WERI-Rb-1 (cell line): ENCODE results near the gene FUNDC1.
"Not testable (repeated sequence)": the region's sequence is repeated elsewhere in the genome, so short reads cannot be mapped to it uniquely, and the experiment has no call there.

Source experiments
- DNase-seq: peaks from one replicate; pipeline ENCODE4 v3.0.0-alpha.2; 2020
- H3K27ac ChIP-seq: fragments of 250-450 bp; sonication (Bioruptor Pico); 2 replicates; pipeline ENCODE4 v1.5.1; 2020; ENCODE audit warnings: mild to moderate bottlenecking, moderate library complexity
- H3K27me3 ChIP-seq: fragments of 250-450 bp; sonication (Bioruptor Pico); 2 replicates; pipeline ENCODE4 v1.5.1; 2021; ENCODE audit warnings: mild to moderate bottlenecking, low read depth, moderate library complexity; ENCODE audit not compliant: insufficient read depth, severe bottlenecking
- H3K36me3 ChIP-seq: fragments of 250-450 bp; sonication (Bioruptor Pico); 2 replicates; pipeline ENCODE4 v1.5.1; 2020; ENCODE audit warnings: mild to moderate bottlenecking, moderate library complexity
- H3K4me3 ChIP-seq: 2 replicates; pipeline ENCODE4 v1.5.1; 2011; ENCODE audit warnings: low read depth, mild to moderate bottlenecking, control low read depth, low read length
- H3K9me3 ChIP-seq: fragments of 250-450 bp; sonication (Bioruptor Pico); 2 replicates; pipeline ENCODE4 v1.5.1; 2021; ENCODE audit warnings: mild to moderate bottlenecking, moderate library complexity; ENCODE audit not compliant: severe bottlenecking
- CTCF ChIP-seq: IDR thresholded peaks from 2 replicates; pipeline ENCODE4 v1.5.1; 2011; ENCODE audit warnings: low read depth, mild to moderate bottlenecking, control low read depth, inconsistent platforms, low read length

Gene FUNDC1

DNA sequence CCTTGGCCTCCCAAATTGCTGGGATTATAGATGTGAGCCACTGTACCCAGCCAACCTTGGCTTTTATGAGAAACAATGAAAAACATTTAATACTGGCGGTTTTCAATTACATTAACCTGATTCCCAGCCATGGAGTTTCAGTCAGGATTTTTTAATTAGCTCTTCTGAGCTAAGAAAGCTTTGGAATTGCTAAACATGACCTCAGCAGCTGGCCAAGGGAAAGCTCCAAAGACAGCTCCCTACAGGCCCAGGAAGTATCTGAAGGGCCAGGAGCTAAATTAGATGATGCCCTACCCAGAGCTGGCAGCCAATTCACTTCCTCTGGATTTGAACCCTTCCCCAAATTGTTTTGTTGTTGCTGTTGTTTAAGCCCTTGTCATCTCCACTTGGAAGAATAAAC, 26.5 kb upstream of the FUNDC1 start:
- Histone ChIP-seq H3K27ac (no peak overlapping the region), H3K9me3 (peaks cover 2% of the 10 kb centered on the region), H3K27me3 (peaks cover 13% of the 10 kb centered on the region), H3K4me3 (no peak overlapping the region), H3K36me3 (no peaks in the 10 kb centered on the region)
- no peak for TF ChIP-seq CTCF
- no peak for DNase-seq

DNA sequence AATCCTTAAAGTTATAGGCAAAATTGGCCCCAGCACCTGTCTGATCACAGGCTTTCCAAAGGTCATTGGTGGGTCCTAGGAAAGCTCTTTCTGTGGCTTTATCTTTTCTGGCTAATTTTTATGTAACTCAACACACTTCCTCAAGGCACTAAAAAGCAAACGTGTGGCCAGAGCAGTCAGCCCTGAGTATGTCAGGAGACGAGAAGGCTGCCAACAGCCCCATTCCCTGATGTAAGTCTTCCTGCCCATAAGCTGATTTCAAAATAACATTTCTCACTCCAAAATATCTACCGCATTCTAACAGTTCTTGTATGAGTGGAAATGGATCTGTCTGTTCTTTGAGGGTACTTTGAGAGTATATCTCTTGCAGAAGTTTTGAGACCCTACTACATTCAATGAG, 25.5 kb upstream of the FUNDC1 start:
- Histone ChIP-seq H3K36me3 (no peaks in the 10 kb centered on the region), H3K27ac (no peak overlapping the region), H3K9me3 (peaks cover 2% of the 10 kb centered on the region), H3K27me3 (peaks cover 13% of the 10 kb centered on the region), H3K4me3 (no peak overlapping the region)
- no peak for DNase-seq
- no peak for TF ChIP-seq CTCF

DNA sequence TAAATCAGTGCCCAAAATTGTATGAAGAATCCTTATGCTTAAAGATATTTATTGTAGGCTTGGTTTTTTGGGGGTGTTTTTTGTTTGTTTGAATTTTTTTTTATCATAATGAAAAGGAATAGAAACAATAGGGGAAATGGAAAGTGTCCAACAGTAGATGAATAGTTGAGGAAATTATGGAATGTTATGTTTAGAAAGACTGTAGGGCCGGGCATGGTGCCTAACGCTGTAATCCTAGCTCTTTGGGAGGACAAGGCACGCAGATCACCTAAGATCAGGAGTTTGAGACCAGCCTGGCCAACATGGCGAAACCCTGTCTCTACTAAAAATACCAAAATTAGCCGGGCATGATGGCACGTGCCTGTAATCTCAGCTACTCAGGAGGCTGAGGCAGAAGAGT, 19.2 kb upstream of the FUNDC1 start:
- not testable (repeated sequence) for H3K27me3 ChIP-seq, H3K27ac ChIP-seq, H3K36me3 ChIP-seq, DNase-seq, H3K9me3 ChIP-seq, H3K4me3 ChIP-seq

DNA sequence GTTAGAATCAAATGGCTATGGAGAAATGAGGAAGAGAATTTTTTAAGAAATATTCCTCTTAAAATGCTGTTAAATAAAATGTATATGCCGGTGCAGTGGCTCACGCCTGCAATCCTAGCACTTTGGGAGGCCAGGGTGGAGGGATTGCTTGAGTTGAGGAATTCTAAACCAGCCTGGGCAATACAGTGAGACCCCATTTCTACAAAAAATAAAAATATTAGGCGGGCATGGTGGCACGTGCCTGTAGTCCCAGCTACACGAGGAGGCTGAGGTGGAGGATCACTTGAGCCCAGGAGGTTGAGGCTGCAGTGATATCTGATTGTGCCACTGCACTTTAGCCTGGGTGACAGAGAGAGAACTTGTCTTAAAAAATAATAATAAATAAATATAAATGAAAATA, 7.9 kb upstream of the FUNDC1 start:
- H3K4me3 ChIP-seq, result no peak overlapping the region
- H3K27ac ChIP-seq, result no peak overlapping the region
- TF ChIP-seq CTCF, result no peak
- DNase-seq, result no peak
- H3K36me3 ChIP-seq, result no peaks in the 10 kb centered on the region
- peaks cover 9% of the 10 kb centered on the region for H3K27me3 ChIP-seq
- H3K9me3 ChIP-seq, result no peaks in the 10 kb centered on the region

DNA sequence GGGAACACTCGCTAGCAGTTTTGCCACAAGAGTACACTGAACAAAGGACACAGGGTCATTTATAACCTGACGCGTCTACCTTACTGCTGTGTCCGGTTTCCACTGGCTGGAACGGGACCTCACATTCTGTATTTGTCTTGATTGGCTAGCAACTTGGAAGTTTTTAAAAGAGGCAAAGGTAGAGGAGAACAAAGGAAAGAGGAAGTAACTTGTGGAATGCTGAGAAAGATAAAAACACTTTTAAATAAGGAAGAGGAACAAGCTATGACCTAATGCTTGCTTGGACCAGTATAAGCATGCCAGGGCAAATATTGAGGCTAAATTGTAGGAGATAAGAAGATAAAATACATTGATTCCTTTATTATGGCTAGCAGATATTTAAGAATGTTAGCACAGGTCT, 2.8 kb upstream of the FUNDC1 start:
- DNase-seq, H3K27ac ChIP-seq, H3K4me3 ChIP-seq, H3K27me3 ChIP-seq, H3K36me3 ChIP-seq, H3K9me3 ChIP-seq: not testable (repeated sequence)

DNA sequence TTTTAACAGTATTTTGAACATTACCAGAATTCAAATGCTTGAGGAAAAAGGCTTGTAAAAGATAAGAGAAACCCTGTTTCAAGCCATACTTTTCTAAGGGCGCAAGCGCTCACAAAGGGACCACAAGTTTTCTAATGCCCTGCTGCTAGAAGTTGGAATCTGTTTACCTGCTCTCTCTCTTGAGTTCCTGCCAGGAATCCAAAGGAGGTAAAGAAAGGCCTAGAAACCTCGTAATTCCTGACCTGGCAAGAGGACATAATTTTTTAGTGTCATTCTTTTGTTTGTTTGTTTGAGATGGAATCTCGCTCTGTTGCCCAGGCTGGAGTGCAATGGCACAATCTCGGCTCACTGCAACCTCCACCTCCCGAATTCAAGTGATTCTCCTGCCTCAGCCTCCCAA, 1.4 kb upstream of the FUNDC1 start:
- Histone ChIP-seq H3K4me3 (no peak overlapping the region), H3K27ac (no peak overlapping the region), H3K9me3 (no peaks in the 10 kb centered on the region), H3K27me3 (peaks cover 5% of the 10 kb centered on the region), H3K36me3 (no peaks in the 10 kb centered on the region)
- DNase-seq, result no peak
- TF ChIP-seq CTCF, result no peak

DNA sequence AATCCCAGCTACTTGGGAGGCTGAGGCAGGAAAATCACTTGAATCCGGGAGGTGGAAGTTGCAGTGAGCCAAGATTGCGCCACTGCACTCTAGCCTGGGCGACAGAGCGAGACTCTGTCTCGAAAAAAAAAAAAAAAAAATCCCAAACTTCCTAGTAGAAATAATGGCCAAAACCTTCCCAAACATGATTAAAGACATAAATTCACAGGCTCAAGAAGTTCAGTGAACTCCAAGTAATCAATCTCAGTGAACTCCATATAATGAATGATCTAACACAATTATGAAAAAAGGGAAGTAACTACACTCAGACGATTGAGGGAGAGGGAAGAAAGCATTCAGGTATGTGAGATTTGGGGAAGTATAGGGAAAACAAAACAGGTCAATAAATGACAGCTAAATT, 6.5 kb downstream of the FUNDC1 start:
- H3K36me3 ChIP-seq, result peaks cover 9% of the 10 kb centered on the region

More for the DNA sequence above, 6.5 kb downstream of the FUNDC1 start:
- no peak for DNase-seq
- Histone ChIP-seq H3K4me3 (no peak overlapping the region), H3K9me3 (no peaks in the 10 kb centered on the region), H3K27ac (no peak overlapping the region), H3K27me3 (no peaks in the 10 kb centered on the region)
- no peak for TF ChIP-seq CTCF
